Measurements from ENCODE around the gene COL7A1. TPM values are rescaled to one million over a fixed set of nuclear protein-coding genes. Genes with fewer than 3 reads are reported as not detected.

Gene COL7A1
- total and polyA plus RNA-seq, 2 of the 13 experiments (the other 11 are each of a cell fraction or from before 2014, with no cell fraction given), result 2.7 to 11.7 TPM

GRCh38 chr3:48609088-48610005 is 14.2 kb upstream of the COL7A1 start, which contains the start of gene UQCRC1 (continued):
- TF ChIP-seq GPBP1L1 (CRISPR knock-in tag; IDR thresholded peaks at IDR 0.05) (no peak), ZNF430 (CRISPR knock-in tag; IDR thresholded peaks at IDR 0.05) (peak; percentile 40; the same call in 1 of the 2 replicates), NPAS2 (CRISPR knock-in tag; IDR thresholded peaks at IDR 0.05; ENCODE audit: borderline replicate concordance) (no peak), CREB3 (CRISPR knock-in tag; IDR thresholded peaks at IDR 0.05) (0 out of 2 replicates have a peak, but pooled peaks have one; percentile 24), NFIC (IDR thresholded peaks at IDR 0.05; ENCODE audit: low read length) (no peak), EED (CRISPR knock-in tag; IDR thresholded peaks at IDR 0.05) (no peak; the same call in 1 of the 2 replicates), ZMYM3 (CRISPR knock-in tag; IDR thresholded peaks at IDR 0.05) (peak; percentile 95), RARG (CRISPR knock-in tag; IDR thresholded peaks at IDR 0.05; ENCODE audit: low read depth) (no peak), FOXP1 (IDR thresholded peaks at IDR 0.05) (no peak), FOXP1 (CRISPR knock-in tag; IDR thresholded peaks at IDR 0.05) (no peak), RELA (CRISPR knock-in tag; IDR thresholded peaks at IDR 0.05) (no peak), YY1 (IDR thresholded peaks at IDR 0.05; ENCODE audit: insufficient read depth, insufficient replicate concordance, low read depth, low read length) (peak; percentile 98), MLX (CRISPR knock-in tag; IDR thresholded peaks at IDR 0.05) (peak; percentile 51; the same call in 1 of the 2 replicates), HOMEZ (CRISPR knock-in tag; IDR thresholded peaks at IDR 0.05; ENCODE audit: low read depth) (no peak), MAFG (CRISPR knock-in tag; IDR thresholded peaks at IDR 0.05) (no peak), ZNF225 (CRISPR knock-in tag; IDR thresholded peaks at IDR 0.05) (peak; percentile 86), CBX2 (IDR thresholded peaks at IDR 0.05; ENCODE audit: low read depth, low read length) (no peak), CBX2 (CRISPR knock-in tag; IDR thresholded peaks at IDR 0.05; ENCODE audit: low read depth) (no peak), ZNF264 (CRISPR knock-in tag; IDR thresholded peaks at IDR 0.05) (no peak), ATF7 (IDR thresholded peaks at IDR 0.05) (no peak), ATF7 (CRISPR knock-in tag; IDR thresholded peaks at IDR 0.05) (peak; percentile 63; the same call in 1 of the 2 replicates), ZNF101 (CRISPR knock-in tag; IDR thresholded peaks at IDR 0.05; ENCODE audit: borderline replicate concordance, low read depth) (peak; percentile 85; the same call in 1 of the 2 replicates), NR2F2 (IDR thresholded peaks at IDR 0.05; ENCODE audit: borderline replicate concordance, low read depth) (no peak; the same call in 1 of the 2 replicates), ZFAT (CRISPR knock-in tag; conservative IDR thresholded peaks at IDR 0.05) (no peak)

Data from HepG2 (cell line).